GM12892 (cell line): ENCODE data around the gene PAIP2B.
"Not testable (repeated sequence)": the region's sequence is repeated elsewhere in the genome, so short reads cannot be mapped to it uniquely, and the experiment has no call there.

Experiments
- DNase-seq: peaks from one replicate; pipeline ENCODE4 v3.0.0; 2011; ENCODE audit not compliant: insufficient read length
- FAIRE-seq: peaks from 2 replicates; lab custom pipeline; 2011; peaks lifted over from hg19 to GRCh38; lab: Jason Lieb, UNC
- POLR2A ChIP-seq: IDR thresholded peaks from 2 replicates; pipeline ENCODE4 v1.6.1; 2011; ENCODE audit warnings: low read depth, low read length, control low read depth
- POLR2AphosphoS5 ChIP-seq: IDR thresholded peaks from 2 replicates; pipeline ENCODE4 v1.6.1; 2011; ENCODE audit warnings: low read depth, low read length, control low read depth
- TAF1 ChIP-seq: IDR thresholded peaks from 2 replicates; pipeline ENCODE4 v1.6.1; 2011; ENCODE audit warnings: low read depth, mild to moderate bottlenecking, control low read depth, low read length, borderline replicate concordance

The PAIP2B gene

DNA sequence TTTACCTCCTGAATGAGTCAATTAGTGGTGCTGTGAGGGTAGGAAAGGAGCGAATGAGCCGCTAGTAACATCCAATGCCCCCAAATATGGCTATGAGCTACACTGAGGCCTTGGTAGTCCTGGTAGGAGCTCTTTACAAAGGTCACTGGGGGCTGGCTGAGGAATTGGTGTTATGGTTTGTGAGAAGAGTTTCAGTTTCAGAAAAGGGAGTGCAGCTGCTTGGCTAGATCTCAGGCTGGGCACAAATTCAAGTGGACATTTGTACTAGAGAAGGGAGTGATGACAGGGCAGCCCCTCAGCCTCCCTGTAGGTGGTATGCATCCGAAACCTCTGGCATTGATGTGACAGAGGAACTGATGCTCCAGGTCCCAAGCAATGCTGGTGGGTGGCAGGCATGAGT is 13.9 kb upstream of the PAIP2B start:
- TF ChIP-seq POLR2AphosphoS5 = no peak
- no peak for TF ChIP-seq TAF1
- no peak for TF ChIP-seq POLR2A
- DNase-seq (no peak), FAIRE-seq (no peak)

DNA sequence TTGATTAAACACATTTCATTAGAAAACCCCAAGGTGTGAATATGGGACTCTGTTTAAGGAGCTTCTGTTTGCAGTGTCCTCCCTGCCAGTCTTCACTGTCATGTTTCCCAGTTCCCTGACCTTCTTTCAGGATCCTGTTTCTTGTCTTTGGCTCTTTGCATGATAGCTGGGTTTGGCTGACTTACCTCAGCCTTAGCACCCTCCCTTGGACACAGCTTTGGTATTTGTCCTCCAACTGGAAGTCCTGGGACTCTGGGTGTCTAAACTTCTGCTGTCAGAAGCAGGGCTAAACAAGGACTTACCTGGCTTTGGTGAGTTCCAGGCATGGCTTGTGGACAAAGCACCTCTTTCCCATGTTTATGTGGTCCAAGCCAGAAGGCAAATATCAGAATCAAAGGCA is 11.2 kb upstream of the PAIP2B start:
- TF ChIP-seq TAF1 (no peak), POLR2AphosphoS5 (no peak), POLR2A (no peak)
- no peak for FAIRE-seq

DNA sequence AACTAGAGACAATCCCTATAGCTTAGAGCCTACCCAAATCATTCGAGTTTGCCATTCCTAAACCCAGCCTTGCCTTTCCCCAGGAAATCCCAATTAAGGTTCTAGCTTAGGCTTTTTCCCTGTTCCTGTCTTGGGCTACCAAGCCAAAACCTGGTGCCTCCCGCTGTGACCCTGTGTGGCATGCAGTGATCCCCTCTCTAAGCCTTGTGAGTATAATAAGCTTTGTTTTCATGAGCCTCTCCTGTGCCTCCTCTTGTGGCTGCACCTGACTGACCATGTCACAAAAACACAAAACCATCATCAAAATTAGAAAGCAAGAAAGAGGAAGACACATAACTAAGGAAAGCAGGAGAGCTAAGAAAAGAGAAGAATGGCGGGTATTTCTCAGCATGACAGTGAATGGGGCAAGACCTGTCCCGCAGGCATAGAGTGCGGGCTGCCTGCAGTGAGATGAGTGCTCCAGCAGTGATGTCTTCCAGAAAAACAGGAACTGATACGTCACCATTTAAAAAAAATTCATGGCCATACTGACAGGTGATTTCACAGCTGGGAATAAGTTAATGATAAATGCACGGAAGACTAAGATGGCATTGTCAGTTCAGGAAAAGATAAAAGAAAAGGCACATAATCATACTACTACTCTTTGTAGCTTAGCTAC is 9.2 kb upstream of the PAIP2B start:
- no peak for FAIRE-seq
- DNase-seq = no peak
- TF ChIP-seq TAF1 = no peak
- TF ChIP-seq POLR2A = no peak
- no peak for TF ChIP-seq POLR2AphosphoS5

More for the DNA sequence above, 11.2 kb upstream of the PAIP2B start:
- DNase-seq = no peak

DNA sequence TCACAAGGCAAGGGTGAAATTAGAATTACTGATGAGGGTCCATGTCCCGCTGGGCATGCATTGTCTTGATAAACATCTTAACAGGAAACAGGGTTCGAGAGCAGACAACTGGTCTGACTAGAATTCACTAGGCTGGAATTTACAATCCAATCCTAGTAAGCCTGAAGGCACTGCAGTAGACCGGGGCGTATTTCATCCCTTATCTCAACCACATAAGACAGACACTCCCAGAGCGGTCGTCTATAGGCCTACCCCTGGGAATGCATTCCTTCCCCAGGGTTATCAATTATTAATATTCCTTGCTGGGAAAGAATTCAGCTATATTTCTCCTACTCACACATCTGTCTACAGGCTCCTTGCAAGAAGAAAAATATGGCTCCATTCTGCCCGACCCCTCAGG is 6.2 kb upstream of the PAIP2B start:
- FAIRE-seq, DNase-seq: not testable (repeated sequence)

DNA sequence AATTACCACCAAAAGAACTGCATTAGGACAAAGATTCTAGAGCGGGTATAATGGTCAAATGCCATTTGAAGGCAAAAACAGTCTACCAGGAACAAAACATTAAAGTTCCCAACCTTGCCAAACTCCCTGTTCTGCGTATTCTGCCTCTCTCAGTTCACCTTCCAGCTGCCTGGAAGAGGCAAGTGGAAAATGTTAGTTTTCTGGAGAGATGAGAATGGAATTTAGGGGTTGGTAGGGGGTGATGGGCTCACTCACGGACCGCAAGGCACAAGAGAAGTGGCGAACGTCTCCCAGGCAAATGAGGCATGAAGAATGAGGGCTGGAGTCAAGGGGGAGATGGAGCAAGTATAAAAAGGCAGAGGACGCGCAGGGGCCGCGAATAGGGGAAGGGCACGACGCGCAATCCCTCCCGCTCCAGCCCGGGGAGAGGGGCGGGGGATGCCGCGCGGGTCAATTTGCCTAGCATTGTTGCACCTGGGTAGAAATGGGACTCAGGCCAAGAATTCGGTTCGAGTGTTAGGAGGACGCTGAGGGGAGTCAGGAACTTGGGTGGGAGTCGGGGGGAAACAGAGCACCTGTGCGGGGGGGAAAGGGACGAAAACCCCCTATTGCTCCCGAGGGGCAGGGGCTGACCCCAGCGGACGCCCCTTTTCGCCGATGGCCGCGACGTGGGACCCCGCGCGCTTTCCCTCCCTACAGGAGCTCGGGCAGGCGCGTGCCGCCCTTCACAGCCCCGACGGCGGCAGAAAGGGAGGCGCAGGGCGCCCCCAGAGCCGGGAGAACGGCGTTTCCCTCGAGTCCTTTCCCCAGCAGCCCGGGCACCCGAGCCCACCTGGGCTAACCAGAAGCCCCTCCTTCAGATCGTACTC is 573 bp downstream of the PAIP2B start:
- peak; percentile 33 for FAIRE-seq
- no peak for DNase-seq
- TF ChIP-seq POLR2AphosphoS5 = no peak

DNA sequence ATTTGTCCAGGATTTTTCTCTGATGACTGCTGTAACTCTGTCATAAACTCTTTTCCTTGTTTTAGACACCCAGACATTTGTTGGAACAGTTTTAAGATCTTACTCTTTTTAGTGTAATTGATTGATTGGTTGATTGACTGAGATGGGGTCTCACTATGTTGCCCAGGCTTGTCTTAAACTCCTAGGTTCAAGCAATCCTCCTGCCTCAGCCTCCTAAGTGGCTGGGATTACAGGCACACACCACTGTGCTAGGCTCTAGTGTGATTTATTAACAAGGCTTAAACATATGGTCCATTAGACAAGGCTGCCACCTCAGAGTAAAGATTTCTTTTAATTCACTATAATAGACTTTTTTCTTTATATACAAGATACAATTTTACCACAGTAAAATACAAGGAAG is 2.0 kb downstream of the PAIP2B start:
- no peak for FAIRE-seq
- DNase-seq = no peak
- TF ChIP-seq POLR2AphosphoS5 = no peak
- no peak for TF ChIP-seq POLR2A
- TF ChIP-seq TAF1 = no peak

DNA sequence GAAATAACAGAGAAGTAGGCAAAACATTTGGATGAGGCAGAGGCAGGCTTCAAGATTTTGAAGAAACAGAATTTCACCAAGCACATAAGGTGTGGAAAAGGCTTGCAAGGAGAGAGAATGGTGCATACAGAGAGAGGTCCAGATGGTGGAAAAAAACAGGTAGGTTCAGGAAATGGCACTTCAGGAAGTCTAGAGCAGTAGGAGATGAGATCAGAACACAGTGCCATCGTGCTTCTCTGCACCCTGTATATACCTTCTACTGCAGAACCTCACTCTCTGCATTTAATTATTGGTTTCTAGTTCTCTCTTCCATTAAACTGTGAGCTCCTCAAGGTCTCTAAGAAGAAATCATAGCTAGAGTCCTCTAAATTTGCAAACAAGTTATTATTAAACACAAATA is 2.4 kb downstream of the PAIP2B start:
- TF ChIP-seq TAF1 (no peak), POLR2A (no peak), POLR2AphosphoS5 (no peak)
- FAIRE-seq (no peak), DNase-seq (no peak)

DNA sequence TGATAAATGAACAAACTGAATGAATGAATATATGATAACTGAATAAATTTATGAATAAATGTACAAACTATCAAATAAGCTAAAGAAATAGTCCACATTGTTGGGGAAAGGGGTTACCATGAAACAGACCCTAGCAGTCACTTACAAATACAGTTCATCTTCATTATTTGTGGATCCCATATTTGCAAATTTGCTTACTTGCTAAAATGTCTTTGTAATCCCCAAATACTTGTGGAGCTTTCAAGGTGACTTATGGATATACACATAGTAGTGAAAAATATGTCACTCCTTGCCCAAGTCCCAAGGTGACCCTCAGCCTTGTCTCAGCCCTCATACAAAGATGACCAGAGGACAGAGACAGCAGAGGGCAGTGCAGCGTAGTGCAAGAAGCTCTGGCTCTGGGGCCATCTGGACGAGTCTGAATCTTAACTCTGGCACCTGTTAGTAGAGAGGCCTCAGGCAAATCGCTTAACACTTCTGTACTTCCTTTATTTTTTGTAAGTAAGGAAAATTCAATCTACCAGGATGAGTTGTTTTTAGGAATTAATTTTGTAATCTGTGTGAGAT is 3.1 kb downstream of the PAIP2B start:
- no peak for TF ChIP-seq TAF1
- no peak for TF ChIP-seq POLR2A
- no peak for TF ChIP-seq POLR2AphosphoS5
- FAIRE-seq = no peak
- DNase-seq = no peak

DNA sequence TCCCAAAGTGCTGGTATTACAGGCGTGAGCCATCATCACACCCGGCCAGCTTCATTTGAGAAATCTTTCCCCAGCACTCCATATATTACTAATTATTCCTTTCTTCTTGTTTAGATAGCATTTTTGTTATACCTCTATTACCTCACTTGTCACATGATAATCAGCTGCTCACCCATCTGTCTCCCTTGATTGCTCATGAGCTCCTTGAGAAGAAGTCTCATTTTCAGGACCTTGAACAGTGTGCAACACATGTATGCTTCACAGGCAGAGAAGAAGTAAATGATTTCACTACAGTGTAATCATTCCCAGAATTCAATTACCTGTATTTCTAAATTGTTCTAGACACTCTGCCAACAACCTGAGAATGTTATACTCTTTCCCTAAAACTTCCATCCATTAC is 6.2 kb downstream of the PAIP2B start:
- no peak for FAIRE-seq
- TF ChIP-seq POLR2A = no peak
- TF ChIP-seq TAF1 = no peak
- no peak for TF ChIP-seq POLR2AphosphoS5
- DNase-seq = no peak

DNA sequence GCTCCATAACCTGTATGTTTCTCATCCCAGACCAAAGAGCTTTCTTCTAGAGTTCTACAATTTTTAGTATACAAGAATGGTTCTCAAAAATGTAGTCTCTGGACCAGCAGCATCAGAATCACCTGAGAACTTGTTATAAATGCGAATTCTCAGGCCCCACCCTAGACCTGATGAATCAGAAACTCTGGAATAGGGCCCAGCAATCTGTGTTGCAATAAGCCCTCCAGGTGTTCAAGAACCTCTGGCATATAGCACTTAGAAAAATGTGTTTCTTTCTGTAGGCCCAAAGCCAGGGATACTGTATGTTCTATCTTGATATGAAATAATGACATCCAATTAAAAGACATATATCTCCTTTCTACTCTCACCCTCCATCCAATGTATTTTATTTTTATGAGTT is 10.4 kb downstream of the PAIP2B start:
- no peak for DNase-seq
- TF ChIP-seq POLR2A (no peak), TAF1 (no peak), POLR2AphosphoS5 (no peak)
- no peak for FAIRE-seq

DNA sequence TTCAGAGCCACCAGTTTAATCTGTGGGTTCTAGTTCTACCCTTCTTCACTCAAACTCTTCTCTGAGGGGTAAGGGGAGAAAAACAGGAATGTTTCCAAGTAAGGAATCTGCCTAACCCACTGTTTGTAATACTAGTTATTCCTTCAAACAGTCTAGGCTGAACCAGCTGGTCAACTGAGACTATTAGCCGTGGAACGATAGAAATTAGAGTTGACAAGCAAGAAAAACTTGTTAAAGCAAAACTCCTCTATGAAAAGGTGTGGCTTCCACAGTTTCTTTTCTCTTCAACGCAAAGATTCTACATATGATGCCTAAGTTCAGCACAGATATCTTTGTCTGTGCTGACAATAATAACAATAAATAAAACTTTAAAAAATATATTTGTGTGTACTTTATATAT is 11.5 kb downstream of the PAIP2B start:
- DNase-seq (no peak), FAIRE-seq (no peak)
- TF ChIP-seq POLR2AphosphoS5 (no peak), POLR2A (no peak), TAF1 (no peak)

DNA sequence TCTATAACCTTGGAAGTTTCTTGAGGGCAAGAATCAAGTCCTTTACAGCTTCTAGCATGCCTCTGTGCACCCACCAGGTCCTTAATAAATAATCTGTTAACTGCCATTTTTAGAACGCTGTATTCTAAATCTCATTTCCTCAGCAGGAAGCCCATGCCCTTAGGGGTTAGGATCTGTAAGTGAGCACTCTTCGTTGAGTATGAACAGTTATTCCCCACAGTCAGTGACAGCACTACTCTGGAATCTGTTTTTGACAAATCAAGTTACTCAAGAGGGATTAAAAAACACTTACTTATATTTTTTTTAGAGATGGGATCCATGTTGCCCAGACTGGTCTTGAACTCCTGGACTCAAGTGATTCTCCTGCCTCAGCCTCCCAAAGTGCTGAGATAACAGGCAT is 14.6 kb downstream of the PAIP2B start:
- TF ChIP-seq TAF1 = no peak
- TF ChIP-seq POLR2AphosphoS5 = no peak
- no peak for TF ChIP-seq POLR2A
- no peak for FAIRE-seq
- no peak for DNase-seq

DNA sequence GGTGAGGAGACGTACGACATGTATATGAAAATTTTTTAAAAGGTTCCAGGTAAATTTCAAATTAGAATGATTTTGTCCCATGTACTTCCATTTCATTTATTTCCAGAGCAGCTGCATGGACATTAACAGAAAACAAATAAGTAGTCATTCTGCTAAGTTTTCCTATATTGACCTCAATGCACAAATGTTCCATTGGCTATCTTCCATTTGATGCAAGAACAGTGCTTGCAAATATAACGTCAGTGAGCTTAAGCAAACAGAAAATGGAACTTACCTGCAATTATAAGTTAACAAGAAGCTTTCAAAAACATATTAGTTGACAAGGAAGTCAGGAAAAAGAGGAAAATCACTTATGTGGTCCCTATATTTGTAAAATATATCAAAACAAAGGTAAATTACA is 16.6 kb downstream of the PAIP2B start:
- DNase-seq = no peak
- TF ChIP-seq TAF1 = no peak
- TF ChIP-seq POLR2AphosphoS5 = no peak
- no peak for TF ChIP-seq POLR2A
- FAIRE-seq = no peak
